COLO668 (cell line): ENCODE data around the gene PHOX2B.
"Not testable (repeated sequence)": the region's sequence is repeated elsewhere in the genome, so short reads cannot be mapped to it uniquely, and the experiment has no call there.

Experiments
- DNase-seq: peaks from one replicate; lab custom pipeline; 2025; ENCODE audit not compliant: unreplicated experiment; lab: John Stamatoyannopoulos, UW

The PHOX2B gene

DNA sequence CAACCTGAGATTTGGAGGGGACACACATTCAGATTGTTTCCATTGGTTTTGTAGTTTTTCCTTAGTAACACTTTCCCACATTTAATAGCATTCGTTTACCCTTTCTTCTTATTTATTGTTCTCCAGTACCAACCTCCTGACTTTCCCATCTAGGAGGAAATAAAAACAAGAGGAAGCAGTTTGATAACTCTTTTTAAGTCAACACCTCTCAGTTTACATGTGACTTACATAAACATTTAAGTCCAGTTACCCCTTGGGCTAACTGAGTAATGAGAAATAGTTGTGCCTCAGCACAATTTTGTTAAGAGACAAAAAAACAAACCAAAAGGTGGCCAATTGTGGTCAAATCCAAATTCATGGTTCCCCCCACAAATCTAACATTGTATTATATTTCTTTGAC is 34.8 kb downstream of the PHOX2B start:
- DNase-seq = no peak

DNA sequence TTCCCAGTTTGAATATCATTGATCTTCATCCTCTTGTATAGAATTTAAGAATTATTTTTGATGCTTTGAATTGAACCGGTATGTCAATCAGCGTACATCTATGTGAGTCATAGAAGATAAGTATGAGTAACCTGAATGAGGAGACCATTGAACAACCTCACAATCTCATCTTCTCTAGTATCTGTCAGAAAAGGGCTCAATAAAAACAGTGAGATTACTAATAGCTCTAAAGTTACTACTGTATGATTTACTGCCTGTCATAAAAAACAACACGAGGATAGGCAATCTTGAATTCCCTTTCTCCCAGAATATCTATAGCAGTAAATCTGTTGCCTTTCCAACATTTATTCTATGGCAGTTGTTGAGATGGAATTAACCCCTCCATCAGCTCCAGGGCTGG is 36.1 kb downstream of the PHOX2B start:
- DNase-seq = no peak

DNA sequence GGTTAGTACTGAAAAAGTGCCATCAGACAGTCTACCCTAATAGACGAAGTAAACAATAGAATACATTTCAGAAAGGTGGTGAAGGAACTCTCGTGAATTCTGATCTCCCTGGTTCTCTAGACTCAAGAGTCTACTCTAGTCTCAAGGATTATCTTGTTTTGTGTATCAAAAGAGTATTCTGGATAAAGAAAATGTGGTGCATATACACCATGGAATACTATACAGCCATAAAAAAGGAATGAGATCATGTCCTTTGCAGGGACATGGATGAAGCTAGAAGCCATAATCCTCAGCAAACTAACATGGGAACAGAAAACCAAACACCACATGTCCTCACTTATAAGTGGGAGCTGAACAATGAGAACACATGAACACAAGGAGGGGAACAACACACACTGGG is 36.9 kb downstream of the PHOX2B start:
- not testable (repeated sequence) for DNase-seq

DNA sequence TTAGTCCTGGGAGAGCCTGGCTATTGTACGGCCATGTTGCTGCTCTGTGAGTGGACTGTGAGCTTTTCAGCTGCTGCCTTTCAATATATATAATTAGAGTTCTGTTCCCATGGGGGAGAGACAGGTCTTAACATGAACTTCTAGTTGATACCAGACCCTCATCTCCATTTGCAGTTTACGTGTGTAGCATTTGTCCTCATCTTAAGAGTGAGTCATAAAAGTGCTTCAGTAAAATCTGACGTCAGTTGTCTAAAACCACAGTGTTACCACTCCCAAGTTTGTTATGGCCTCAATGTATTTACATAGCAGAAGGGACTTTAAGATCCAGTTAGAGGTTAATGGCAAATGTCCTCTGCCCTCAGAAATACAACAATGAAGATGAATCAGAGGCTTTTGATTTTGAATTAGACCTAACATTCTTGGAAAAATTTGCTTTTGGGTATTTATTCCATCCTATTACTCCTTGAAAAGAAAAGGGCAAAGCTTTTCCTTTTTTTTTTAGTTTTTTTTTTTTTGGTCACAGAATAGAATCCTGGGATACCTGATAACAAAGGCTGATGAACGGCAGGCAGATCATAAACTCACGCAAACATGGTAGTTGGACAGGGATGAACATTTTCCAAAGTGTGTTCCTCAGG is 38.6 kb downstream of the PHOX2B start:
- no peak for DNase-seq

DNA sequence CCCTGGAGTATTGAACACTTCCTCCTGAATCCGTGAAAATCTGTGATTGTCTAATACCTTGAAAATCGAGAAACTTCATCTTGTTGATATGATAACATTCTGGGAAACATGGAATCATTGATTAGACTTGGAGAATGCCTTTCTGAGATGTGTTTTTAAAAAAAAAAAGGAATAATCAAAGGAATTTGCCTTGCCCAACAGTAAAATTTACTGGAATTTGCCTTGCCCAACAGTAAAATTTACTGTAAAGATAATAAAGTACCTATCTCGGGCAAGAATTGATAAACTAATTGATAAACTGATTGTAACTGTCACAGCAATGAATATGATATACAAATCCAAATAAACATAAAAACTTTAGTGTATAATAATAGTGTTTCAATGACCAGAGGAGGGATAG is 44.7 kb downstream of the PHOX2B start:
- DNase-seq = no peak

DNA sequence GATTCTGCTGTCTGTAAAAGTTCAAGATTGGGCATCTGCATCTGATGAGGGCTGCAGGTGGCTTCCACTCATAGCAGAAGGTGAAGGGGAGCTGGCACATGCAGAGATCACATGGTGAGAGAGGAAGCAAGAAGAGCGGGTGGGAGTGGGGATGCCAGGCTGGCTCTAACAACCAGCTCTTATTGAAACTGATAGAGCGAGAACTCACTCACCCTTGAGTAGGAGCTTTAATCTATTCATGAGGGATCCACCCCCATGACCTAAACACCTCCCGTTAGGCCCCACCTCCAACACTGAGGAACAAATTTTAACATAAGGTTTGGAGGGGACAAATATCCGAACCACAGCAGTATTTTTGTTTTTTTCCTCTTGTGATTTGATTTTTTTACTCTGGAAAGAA is 45.8 kb downstream of the PHOX2B start:
- no peak for DNase-seq

DNA sequence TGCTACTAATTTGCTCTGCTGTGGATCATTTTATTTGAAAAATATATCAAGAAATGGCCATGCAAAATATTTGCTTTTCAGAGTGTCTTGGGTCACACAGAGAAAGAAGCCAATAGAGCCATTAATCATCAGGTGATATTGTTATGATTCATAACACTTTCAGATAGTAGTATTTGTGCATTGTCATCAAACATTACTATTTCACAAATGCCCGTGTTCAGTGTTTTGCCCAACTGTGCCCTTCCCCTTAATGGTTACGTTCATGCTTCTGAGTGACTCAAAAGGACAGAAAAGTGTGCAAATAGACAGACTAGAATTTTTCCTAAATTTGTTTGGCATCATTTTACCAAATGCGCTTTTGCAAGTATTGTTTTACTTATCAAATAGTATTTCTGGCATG is 46.5 kb downstream of the PHOX2B start:
- DNase-seq = no peak

DNA sequence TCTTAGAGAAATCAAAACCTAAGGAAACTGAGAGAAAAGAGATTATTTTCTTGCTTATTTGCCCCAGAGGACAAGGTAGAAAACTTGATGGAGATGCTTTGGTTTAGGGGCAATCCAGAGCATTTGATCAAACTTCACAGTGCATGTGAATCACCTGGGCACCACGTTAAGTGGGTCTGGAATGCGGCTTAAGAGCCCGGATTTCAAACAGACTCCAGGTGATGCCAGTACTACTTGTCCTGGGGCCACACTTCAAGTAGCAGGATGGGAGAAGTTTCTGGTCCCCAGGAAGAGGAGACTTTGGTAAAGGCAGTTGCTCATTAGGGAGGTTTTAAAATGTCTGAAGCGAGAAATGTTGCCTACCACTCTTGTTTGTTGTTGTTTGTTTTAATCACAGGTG is 51.8 kb downstream of the PHOX2B start:
- DNase-seq = no peak

DNA sequence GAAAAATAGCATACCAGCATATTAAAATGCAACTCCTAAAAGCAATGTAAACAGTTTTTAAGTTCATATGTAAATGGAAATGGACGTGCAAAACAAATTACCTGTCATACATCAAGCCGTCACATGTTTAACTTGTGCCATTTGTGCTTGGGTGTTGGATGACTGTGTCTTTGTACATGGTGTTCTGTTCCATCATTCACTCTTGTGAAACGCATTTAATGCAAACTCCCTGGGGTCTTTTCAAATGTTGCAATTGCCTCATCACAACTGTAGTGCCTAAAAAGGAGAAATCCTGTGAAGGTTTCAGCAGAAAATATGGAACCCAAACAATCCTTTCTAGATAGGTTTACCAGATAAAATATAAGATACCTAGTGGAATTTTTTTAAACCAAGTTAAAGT is 52.4 kb downstream of the PHOX2B start:
- DNase-seq = no peak
